IMR-90 (cell line): ENCODE results near the gene GBF1. TPM values are rescaled to one million over a fixed set of nuclear protein-coding genes. Genes with fewer than 3 reads are reported as not detected.

Experiments used
- ATAC-seq: fragments of 200-7000 bp; cut with Tn5 transposase; 2 replicates; pipeline ENCODE4 v1.9.1; 2020; ENCODE audit warnings: low read depth, mild to moderate bottlenecking, moderate library complexity
- BruUV-seq: library from RNA; stranded (reverse); fragments of 400-500 nt; replicated peaks from 2 replicates; lab custom pipeline; 2021; lab: Mats Ljungman, UMichigan
- CTCF ChIA-PET: fragments of 300-600 bp; formaldehyde crosslinking; extraction: SDS; loops from one replicate; lab custom pipeline; 2021; ENCODE audit warnings: antibody characterized with exemption; lab: Yijun Ruan, JAX
- POLR2A ChIA-PET: fragments of 300-600 bp; sonication (Branson Sonifier 250); formaldehyde crosslinking; loops from one replicate; lab custom pipeline; 2022; ENCODE audit warnings: antibody characterized with exemption; ENCODE audit not compliant: unreplicated experiment; lab: Charles Lee
- DNase-seq: peaks from one replicate; pipeline ENCODE4 v3.0.0; 2013
- H2AFZ ChIP-seq: replicated peaks from 2 replicates; pipeline ENCODE3; 2013; ENCODE audit warnings: low read length, mild to moderate bottlenecking; ENCODE audit not compliant: poor library complexity
- H2AK5ac ChIP-seq: 2 replicates; pipeline ENCODE4 v1.6.1; 2013; ENCODE audit warnings: low read depth, low read length, inconsistent platforms
- H2AK9ac ChIP-seq: replicated peaks from 2 replicates; pipeline ENCODE3; 2013; ENCODE audit warnings: mild to moderate bottlenecking, low read depth, low read length, moderate library complexity; ENCODE audit not compliant: poor library complexity
- H2BK120ac ChIP-seq: 2 replicates; pipeline ENCODE4 v1.6.1; 2013; ENCODE audit warnings: low read depth, low read length, inconsistent platforms
- H2BK15ac ChIP-seq: 3 replicates; pipeline ENCODE4 v1.6.1; 2013; ENCODE audit warnings: low read depth, low read length, inconsistent platforms
- H2BK20ac ChIP-seq: 2 replicates; pipeline ENCODE4 v1.6.1; 2013; ENCODE audit warnings: low read depth, mild to moderate bottlenecking, inconsistent platforms, low read length, moderate library complexity
- H2BK5ac ChIP-seq: 2 replicates; pipeline ENCODE4 v1.6.1; 2013; ENCODE audit warnings: mild to moderate bottlenecking, low read depth, low read length, inconsistent platforms; ENCODE audit not compliant: poor library complexity, severe bottlenecking
- H3K14ac ChIP-seq: replicated peaks from 2 replicates; pipeline ENCODE4 v1.6.1; 2013; ENCODE audit warnings: low read depth, low read length, inconsistent platforms
- H3K18ac ChIP-seq: 2 replicates; pipeline ENCODE4 v1.6.1; 2013; ENCODE audit warnings: low read depth, low read length, control low read depth
- H3K23ac ChIP-seq: 2 replicates; pipeline ENCODE4 v1.6.1; 2013; ENCODE audit warnings: low read depth, low read length, inconsistent platforms
- H3K27ac ChIP-seq: 2 replicates; pipeline ENCODE4 v1.5.1; 2013; ENCODE audit warnings: mild to moderate bottlenecking, control low read depth, low read length; ENCODE audit not compliant: insufficient read depth
- H3K27me3 ChIP-seq: 2 replicates; pipeline ENCODE4 v1.6.1; 2013; ENCODE audit warnings: low read length; ENCODE audit not compliant: control insufficient read depth, insufficient read depth
- H3K36me3 ChIP-seq: 2 replicates; pipeline ENCODE4 v1.6.1; 2013; ENCODE audit warnings: low read length, mixed read lengths; ENCODE audit not compliant: control insufficient read depth, insufficient read depth
- H3K4ac ChIP-seq: 2 replicates; pipeline ENCODE4 v1.6.1; 2013; ENCODE audit warnings: low read depth, low read length, inconsistent platforms
- H3K4me1 ChIP-seq: 2 replicates; pipeline ENCODE4 v1.6.1; 2013; ENCODE audit warnings: low read length, mixed read lengths; ENCODE audit not compliant: control insufficient read depth, insufficient read depth
- H3K4me2 ChIP-seq: 2 replicates; pipeline ENCODE4 v1.6.1; 2013; ENCODE audit warnings: low read depth, mild to moderate bottlenecking, control low read depth, low read length, moderate library complexity
- H3K4me3 ChIP-seq: 2 replicates; pipeline ENCODE4 v1.5.1; 2013; ENCODE audit warnings: low read depth, mild to moderate bottlenecking, control low read depth, low read length, moderate library complexity; ENCODE audit not compliant: insufficient read depth
- H3K56ac ChIP-seq: 2 replicates; pipeline ENCODE4 v1.6.1; 2013; ENCODE audit warnings: low read length, inconsistent platforms; ENCODE audit not compliant: insufficient read depth; ENCODE audit errors: extremely low read depth
- H3K79me1 ChIP-seq, 2 experiments: 2 replicates each; pipeline ENCODE4 v1.6.1; 2013; ENCODE audit warnings: low read length in 2 of 2, inconsistent platforms in 1 of 2, low read depth in 1 of 2
- H3K9ac ChIP-seq: 2 replicates; pipeline ENCODE4 v1.6.1; 2013; ENCODE audit warnings: low read depth, low read length, control low read depth
- H3K9me1 ChIP-seq: 2 replicates; pipeline ENCODE4 v1.6.1; 2013; ENCODE audit warnings: low read length, inconsistent platforms; ENCODE audit not compliant: insufficient read depth
- H3K9me3 ChIP-seq: 2 replicates; pipeline ENCODE4 v1.6.1; 2013; ENCODE audit warnings: low read length; ENCODE audit not compliant: control insufficient read depth, insufficient read depth
- H4K20me1 ChIP-seq: 2 replicates; pipeline ENCODE4 v1.6.1; 2013; ENCODE audit warnings: low read length, inconsistent platforms; ENCODE audit not compliant: insufficient read depth
- H4K5ac ChIP-seq: 2 replicates; pipeline ENCODE4 v1.6.1; 2013; ENCODE audit warnings: mild to moderate bottlenecking, low read depth, low read length, control low read depth
- H4K8ac ChIP-seq, 2 experiments: 2 replicates each; pipeline ENCODE4 v1.6.1; 2013; ENCODE audit warnings: low read depth in 2 of 2, low read length in 2 of 2, control low read depth in 1 of 2, inconsistent platforms in 1 of 2
- H4K91ac ChIP-seq: 2 replicates; pipeline ENCODE4 v1.6.1; 2013; ENCODE audit warnings: low read depth, low read length, inconsistent platforms; ENCODE audit not compliant: insufficient read depth
- BHLHE40 ChIP-seq: fragments of 150-350 bp; IDR thresholded peaks from 2 replicates; pipeline ENCODE4 v1.6.1; 2016; ENCODE audit warnings: mild to moderate bottlenecking, low read depth, low read length
- CEBPB ChIP-seq: IDR thresholded peaks from 2 replicates; pipeline ENCODE4 v1.6.1; 2012; ENCODE audit warnings: low read depth, low read length, improper control_type of control experiment
- FOS ChIP-seq: fragments of 150-350 bp; IDR thresholded peaks from 2 replicates; pipeline ENCODE4 v1.6.1; 2016; ENCODE audit warnings: low read depth, low read length
- MAFK ChIP-seq: IDR thresholded peaks from 2 replicates; pipeline ENCODE4 v1.6.1; 2012; ENCODE audit warnings: low read depth, low read length, improper control_type of control experiment
- MAZ ChIP-seq: IDR thresholded peaks from 2 replicates; pipeline ENCODE4 v1.6.1; 2012; ENCODE audit warnings: low read depth, mild to moderate bottlenecking, low read length, improper control_type of control experiment, moderate library complexity, borderline replicate concordance
- NFE2L2 ChIP-seq: fragments of 150-350 bp; IDR thresholded peaks from 2 replicates; pipeline ENCODE4 v1.6.1; 2016; ENCODE audit warnings: low read depth, mild to moderate bottlenecking, low read length
- POLR2A ChIP-seq: IDR thresholded peaks from 2 replicates; pipeline ENCODE4 v1.6.1; 2012; ENCODE audit warnings: mild to moderate bottlenecking, low read depth, low read length
- RAD21 ChIP-seq: IDR thresholded peaks from 2 replicates; pipeline ENCODE4 v1.6.1; 2012; ENCODE audit warnings: low read length, improper control_type of control experiment
- RCOR1 ChIP-seq: IDR thresholded peaks from 2 replicates; pipeline ENCODE4 v1.6.1; 2012; ENCODE audit warnings: mild to moderate bottlenecking, low read length, improper control_type of control experiment; ENCODE audit not compliant: insufficient replicate concordance
- RFX5 ChIP-seq: IDR thresholded peaks from 2 replicates; pipeline ENCODE4 v1.8.0; 2012; ENCODE audit warnings: low read depth, mild to moderate bottlenecking, low read length, moderate library complexity
- WGBS, 2 experiments: methylation state at CpG; one replicate each; pipeline versions ENCODE4 v1.1.5 to v1.1.7; 2013; ENCODE audit warnings: missing lambda C conversion rate in 2 of 2; ENCODE audit not compliant: insufficient read length in 1 of 2; ENCODE audit errors: extremely low coverage in 2 of 2; 5-methylcytosine and 5-hydroxymethylcytosine counted together
- dilution Hi-C: fragments of 300-500 bp; cut with HindIII; formaldehyde crosslinking; loops from one replicate; pipeline ENCODE4 v1.14.3; 2018; ENCODE audit warnings: low sequenced_read_pairs; ENCODE audit not compliant: unreplicated experiment
- in situ Hi-C: fragments of 300-500 bp; cut with MboI; formaldehyde crosslinking; loops from 3 replicates; pipeline ENCODE4 v1.14.3; 2019; ENCODE audit warnings: low sequenced_read_pairs, inconsistent platforms, mixed read lengths
- intact Hi-C: fragments of 100-400 bp; cut with micrococcal nuclease; formaldehyde crosslinking; loops from 2 replicates; pipeline ENCODE4 v1.10.0; 2022
- polyA plus RNA-seq, 3 experiments: library from polyadenylated mRNA; depleted of rRNA; stranded (reverse); fragments of >200 nt; gene quantifications; 2 replicates each; pipeline ENCODE4 v1.2.3, GENCODE V29; 2012; ENCODE audit warnings: low replicate concordance in 1 of 3
- total RNA-seq: library from RNA; depleted of rRNA; stranded (reverse); fragments of >200 nt; gene quantifications from 2 replicates; pipeline ENCODE4 v1.2.3, GENCODE V29; 2012
- TF ChIP-seq, protein P1 (sequence below): fragments of 150-350 bp; IDR thresholded peaks from 2 replicates; pipeline ENCODE4 v1.6.1; 2017; ENCODE audit warnings: mild to moderate bottlenecking, antibody characterized with exemption, low read length, low read depth
- TF ChIP-seq, protein P2 (sequence below): conservative IDR thresholded peaks from 2 replicates; pipeline ENCODE4 v1.5.1; 2012; ENCODE audit warnings: mild to moderate bottlenecking, low read depth, low read length, improper control_type of control experiment

Gene GBF1
- total and polyA plus RNA-seq, 2 of the 4 experiments (the other 2 are of a cell fraction): 38.7 to 40.1 TPM

DNA sequence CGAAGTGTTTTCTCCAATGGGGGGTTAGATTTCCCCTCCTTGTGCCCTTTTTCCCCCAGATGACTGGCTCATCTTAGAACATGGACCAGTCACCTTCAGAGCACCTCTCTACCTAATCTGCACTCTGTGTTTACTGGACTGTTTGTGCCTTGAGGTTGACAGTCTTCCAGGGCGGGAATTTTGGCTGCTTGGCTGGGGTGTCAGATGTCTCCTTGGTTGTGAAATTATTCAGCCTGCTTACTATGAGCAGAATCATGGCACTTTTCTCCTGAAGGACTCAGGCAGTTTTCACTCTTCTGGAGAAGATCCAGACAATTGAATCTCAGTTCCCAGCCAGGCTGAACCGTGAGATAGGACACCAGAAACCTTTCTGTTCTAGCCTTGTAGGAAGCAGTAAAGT, 89.9 kb downstream of the GBF1 start:
- Histone ChIP-seq H3K9me1 (peaks cover 13% of the 10 kb centered on the region; the same call in 1 of the 2 replicates), H2AK5ac (no peak overlapping the region), H3K4me3 (no peak overlapping the region), H3K9me3 (no peaks in the 10 kb centered on the region), H3K79me1 (peaks cover 30 to 60% of the 10 kb centered on the region in 2 experiments), H3K27me3 (no peaks in the 10 kb centered on the region), H3K4ac (no peak overlapping the region), H3K27ac (no peak overlapping the region), H2BK20ac (no peak overlapping the region), H3K4me2 (no peak overlapping the region), H2AFZ (no peak overlapping the region), H4K5ac (no peak overlapping the region), H2BK120ac (no peak overlapping the region), H3K18ac (no peak overlapping the region), H4K20me1 (peaks cover 31% of the 10 kb centered on the region), H3K4me1 (peaks cover 6% of the 10 kb centered on the region), H2BK5ac (no peak overlapping the region), H4K8ac (no peak overlapping the region), H3K56ac (no peak overlapping the region), H4K91ac (no peak overlapping the region), H3K23ac (no peak overlapping the region), H2AK9ac (no peak overlapping the region), H3K36me3 (peaks cover 2% of the 10 kb centered on the region), H3K14ac (no peak overlapping the region), H3K9ac (no peak overlapping the region), H2BK15ac (no peak overlapping the region)
- 100% methylated on average over 1 of the region's 3 CpGs; no CpG with 5 or more reads in 1 of the 2 experiments for WGBS, 2 experiments
- no TSS peak for BruUV-seq
- no peak for ATAC-seq
- intact Hi-C loops: no loop called here
- in situ Hi-C loops: no loop called here
- peak; percentile 15 for DNase-seq
- TF ChIP-seq, protein P1, sequence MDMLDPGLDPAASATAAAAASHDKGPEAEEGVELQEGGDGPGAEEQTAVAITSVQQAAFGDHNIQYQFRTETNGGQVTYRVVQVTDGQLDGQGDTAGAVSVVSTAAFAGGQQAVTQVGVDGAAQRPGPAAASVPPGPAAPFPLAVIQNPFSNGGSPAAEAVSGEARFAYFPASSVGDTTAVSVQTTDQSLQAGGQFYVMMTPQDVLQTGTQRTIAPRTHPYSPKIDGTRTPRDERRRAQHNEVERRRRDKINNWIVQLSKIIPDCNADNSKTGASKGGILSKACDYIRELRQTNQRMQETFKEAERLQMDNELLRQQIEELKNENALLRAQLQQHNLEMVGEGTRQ: no peak
- TF ChIP-seq, protein P2, sequence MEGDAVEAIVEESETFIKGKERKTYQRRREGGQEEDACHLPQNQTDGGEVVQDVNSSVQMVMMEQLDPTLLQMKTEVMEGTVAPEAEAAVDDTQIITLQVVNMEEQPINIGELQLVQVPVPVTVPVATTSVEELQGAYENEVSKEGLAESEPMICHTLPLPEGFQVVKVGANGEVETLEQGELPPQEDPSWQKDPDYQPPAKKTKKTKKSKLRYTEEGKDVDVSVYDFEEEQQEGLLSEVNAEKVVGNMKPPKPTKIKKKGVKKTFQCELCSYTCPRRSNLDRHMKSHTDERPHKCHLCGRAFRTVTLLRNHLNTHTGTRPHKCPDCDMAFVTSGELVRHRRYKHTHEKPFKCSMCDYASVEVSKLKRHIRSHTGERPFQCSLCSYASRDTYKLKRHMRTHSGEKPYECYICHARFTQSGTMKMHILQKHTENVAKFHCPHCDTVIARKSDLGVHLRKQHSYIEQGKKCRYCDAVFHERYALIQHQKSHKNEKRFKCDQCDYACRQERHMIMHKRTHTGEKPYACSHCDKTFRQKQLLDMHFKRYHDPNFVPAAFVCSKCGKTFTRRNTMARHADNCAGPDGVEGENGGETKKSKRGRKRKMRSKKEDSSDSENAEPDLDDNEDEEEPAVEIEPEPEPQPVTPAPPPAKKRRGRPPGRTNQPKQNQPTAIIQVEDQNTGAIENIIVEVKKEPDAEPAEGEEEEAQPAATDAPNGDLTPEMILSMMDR: no peak
- no peak for TF ChIP-seq POLR2A
- no peak for TF ChIP-seq FOS
- TF ChIP-seq MAFK: no peak
- no peak for TF ChIP-seq RFX5
- TF ChIP-seq BHLHE40: no peak
- TF ChIP-seq NFE2L2: no peak
- no peak for TF ChIP-seq MAZ
- no peak for TF ChIP-seq CEBPB
- no peak for TF ChIP-seq RAD21
- TF ChIP-seq RCOR1: no peak
- dilution Hi-C loops: no loop called here
- POLR2A ChIA-PET: no interaction called here
- CTCF ChIA-PET: interaction anchor here (1.3 kb wide), 1 partner anchor 17 kb away, joined by 4 read pairs; no protein-coding TSS in a partner anchor
